Measurements from ENCODE around the gene IL1R2.
"Not testable (repeated sequence)": the region's sequence is repeated elsewhere in the genome, so short reads cannot be mapped to it uniquely, and the experiment has no call there.

The IL1R2 gene

DNA sequence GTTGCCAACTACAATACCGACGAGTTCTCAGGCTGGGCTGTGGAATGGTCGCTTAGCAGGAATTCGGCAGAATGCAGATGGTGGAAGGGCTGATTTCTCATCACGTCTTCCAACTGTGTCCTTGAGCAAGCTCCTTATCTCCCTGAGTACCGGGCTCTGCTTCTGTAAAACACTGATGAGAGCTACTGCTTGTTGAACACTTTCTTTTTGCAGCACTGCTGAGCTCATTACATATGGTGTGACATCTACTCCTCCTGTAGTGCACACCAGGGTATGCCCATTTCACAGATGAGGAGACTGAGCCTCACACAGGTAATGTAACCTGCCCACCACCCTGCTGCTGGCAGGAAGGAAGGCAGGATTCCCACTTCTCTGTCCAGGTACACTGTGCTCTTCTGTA is 8.3 kb downstream of the IL1R2 start:
- no peak for DNase-seq (ENCODE audit: low read depth in 2 of 2)

- peak in 1 of 2 donors; percentile 17 for DNase-seq (ENCODE audit: low read depth in 2 of 2)
These were observed 9.3 kb downstream of the IL1R2 start for GRCh38 chr2:102000813-102001766.

DNA sequence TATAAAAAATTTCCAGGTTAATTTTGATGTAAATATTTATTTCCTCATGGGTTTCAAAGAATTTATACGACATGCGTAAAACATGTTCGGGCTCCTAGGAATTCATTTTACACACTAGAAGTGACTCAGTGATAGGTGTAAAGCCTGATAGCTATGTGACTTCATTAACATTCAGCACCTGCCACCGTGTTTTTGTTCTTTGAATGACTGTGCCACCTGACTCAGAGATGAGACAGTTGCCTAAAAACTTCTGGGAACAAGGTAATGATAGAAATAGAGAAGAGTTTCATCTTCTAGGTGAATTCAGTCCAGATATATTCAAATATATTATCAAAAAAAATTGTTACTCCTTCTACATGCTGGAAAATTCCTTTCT is 10.0 kb downstream of the IL1R2 start:
- DNase-seq (ENCODE audit: low read depth in 2 of 2) = peak in 1 of 2 donors; percentile 41

GRCh38 chr2:102002228-102002627 is 10.5 kb downstream of the IL1R2 start:
- no peak for DNase-seq (ENCODE audit: low read depth in 2 of 2)

DNA sequence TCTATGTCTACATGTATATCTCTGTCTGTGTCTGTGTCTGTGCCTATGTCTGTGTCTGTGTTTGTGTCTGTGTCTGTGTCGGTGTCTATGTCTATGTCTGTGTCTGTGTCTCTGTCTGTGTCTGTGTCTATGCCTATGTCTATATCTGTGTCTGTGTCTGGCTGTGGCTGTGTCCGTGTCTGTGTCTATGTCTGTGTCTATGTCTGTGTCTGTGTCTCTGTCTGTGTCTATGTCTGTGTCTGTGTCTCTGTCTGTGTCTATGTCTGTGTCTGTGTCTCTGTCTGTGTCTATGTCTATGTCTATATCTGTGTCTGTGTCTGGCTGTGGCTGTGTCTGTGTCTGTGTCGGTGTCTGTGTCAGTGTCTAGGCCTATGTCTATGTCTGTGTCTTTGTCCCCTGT is 11.1 kb downstream of the IL1R2 start:
- not testable (repeated sequence) for DNase-seq (ENCODE audit: low read depth in 2 of 2)

DNA sequence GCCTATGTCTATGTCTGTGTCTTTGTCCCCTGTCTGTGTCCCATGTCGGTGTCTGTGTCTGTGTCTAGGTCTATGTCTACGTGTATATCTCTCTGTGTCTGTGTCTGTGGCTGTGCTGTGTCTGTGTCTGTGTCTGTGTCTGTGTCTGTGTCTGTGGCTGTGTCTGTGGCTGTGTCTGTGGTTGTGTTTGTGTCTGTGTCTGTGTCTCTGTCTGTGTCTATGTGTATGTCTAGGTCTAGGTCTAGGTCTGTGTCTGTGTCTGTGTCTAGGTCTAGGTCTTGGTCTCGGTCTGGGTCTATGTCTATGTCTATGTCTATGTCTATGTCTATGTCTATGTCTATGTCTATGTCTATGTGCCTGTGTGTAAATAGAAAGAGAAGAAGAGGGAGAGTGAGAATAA is 11.9 kb downstream of the IL1R2 start:
- DNase-seq (ENCODE audit: low read depth in 2 of 2) = no peak

DNA sequence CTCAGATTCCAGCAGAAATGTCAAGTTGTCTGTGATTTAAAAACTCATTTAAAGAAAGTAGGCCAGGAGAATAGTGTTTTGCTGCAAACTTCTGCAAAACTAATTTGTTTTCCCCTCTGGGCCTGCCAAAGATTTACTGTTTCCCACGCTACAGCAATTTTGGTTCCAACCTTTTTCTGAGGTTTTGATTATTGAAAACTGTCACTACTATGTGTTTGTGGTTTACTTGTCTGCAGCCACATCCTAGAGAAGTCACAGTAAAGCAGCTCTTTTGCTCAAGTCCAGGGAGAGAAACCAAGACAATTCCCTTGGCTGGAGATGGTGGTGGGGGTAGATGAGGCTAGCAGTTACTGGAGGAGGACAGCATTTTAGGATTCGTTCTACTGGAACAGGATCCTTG is 12.8 kb downstream of the IL1R2 start:
- no peak for DNase-seq (ENCODE audit: low read depth in 2 of 2)

DNA sequence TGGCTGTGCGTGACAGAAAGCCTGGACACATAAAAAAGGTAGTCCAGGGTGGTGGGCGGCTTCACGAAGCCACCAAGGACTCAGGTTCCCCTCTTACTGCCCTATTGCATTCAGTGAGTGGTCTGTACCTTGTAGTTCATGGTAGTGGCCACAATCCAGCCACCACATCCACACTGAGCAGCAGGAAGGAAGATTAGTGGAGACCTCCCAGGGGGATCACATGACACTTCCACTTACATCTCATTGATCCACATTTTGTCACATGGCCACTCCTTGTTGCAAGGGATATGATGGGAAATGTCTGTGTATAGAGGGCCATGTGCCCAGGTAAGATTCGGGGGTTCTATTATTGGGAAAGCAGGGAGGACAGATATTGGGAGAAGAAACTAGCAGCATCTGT is 13.7 kb downstream of the IL1R2 start:
- no peak for DNase-seq (ENCODE audit: low read depth in 2 of 2)

GRCh38 chr2:102005989-102006885 is 14.5 kb downstream of the IL1R2 start:
- no peak for DNase-seq (ENCODE audit: low read depth in 2 of 2)

DNA sequence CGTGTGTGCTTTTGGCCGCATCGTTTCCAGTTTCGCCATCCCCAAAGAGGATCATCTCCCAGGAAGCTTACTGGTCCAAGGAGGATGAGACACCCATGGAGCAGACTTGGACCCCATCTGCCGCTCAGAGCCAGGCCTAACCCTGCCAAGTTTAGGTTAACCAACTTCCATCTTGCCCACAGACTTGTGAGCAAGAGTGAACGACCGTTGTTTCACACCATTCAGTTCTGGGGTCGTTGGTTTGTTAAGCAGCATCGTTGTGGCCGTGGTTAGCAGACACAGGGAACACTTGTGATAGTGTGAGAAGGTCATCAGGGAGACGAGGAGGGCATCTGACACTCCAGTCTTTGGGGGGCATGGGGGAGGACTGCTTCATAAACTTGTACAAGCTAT is 15.1 kb downstream of the IL1R2 start:
- DNase-seq (ENCODE audit: low read depth in 2 of 2) = no peak

- no peak for DNase-seq (ENCODE audit: low read depth in 2 of 2)
These were observed 16.7 kb downstream of the IL1R2 start for GRCh38 chr2:102008490-102008889.

GRCh38 chr2:102009557-102009956 is 17.8 kb downstream of the IL1R2 start:
- DNase-seq (ENCODE audit: low read depth in 2 of 2) = no peak

- DNase-seq (ENCODE audit: low read depth in 2 of 2) = no peak
These were observed 19.1 kb downstream of the IL1R2 start for GRCh38 chr2:102010902-102011301.

- no peak for DNase-seq (ENCODE audit: low read depth in 2 of 2)
These were observed 20.4 kb downstream of the IL1R2 start for GRCh38 chr2:102012061-102012614.

DNA sequence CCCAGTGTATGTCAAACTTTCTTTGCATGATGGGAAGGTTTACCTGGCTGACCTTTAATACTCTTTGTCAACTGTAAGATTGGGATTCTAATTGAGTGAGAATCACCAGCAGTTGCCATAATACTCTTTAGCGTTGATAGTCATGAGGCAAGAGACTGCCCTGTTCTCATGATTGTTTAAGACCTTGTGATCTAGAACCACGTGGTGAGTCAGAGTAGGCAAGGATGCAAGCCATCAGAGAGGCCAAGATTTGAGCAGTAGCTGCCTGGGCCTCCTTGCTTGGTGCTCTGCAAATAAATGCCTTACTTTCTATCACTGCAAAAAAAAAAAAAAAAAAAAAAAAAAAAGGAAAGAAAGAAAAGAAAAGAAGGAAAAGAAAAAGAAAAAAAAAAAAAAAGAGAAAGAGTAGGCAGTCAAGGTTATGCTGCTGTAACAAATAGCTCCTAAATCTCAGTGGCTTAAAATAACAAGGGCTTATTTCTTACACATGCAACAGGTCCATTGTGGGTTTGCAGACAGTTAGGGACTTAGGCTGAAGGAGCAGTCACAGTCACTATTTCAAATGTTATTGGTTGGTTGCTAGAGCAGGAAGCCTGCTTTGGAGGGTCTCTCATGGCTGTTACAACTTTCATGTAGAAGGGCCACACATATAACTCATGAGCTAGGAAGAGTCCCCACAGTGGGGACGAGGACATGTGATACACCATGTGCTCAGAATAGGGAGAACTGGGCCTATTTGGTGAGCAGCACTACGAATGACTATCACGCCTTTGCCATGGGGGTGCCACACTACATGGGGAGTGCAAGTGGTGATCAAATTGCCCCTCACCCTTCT is 21.7 kb downstream of the IL1R2 start:
- DNase-seq (ENCODE audit: low read depth in 2 of 2) = no peak

GRCh38 chr2:102014041-102014345 is 22.2 kb downstream of the IL1R2 start:
- no peak for DNase-seq (ENCODE audit: low read depth in 2 of 2)

GRCh38 chr2:102015399-102015798 is 23.6 kb downstream of the IL1R2 start:
- DNase-seq (ENCODE audit: low read depth in 2 of 2) = no peak

DNA sequence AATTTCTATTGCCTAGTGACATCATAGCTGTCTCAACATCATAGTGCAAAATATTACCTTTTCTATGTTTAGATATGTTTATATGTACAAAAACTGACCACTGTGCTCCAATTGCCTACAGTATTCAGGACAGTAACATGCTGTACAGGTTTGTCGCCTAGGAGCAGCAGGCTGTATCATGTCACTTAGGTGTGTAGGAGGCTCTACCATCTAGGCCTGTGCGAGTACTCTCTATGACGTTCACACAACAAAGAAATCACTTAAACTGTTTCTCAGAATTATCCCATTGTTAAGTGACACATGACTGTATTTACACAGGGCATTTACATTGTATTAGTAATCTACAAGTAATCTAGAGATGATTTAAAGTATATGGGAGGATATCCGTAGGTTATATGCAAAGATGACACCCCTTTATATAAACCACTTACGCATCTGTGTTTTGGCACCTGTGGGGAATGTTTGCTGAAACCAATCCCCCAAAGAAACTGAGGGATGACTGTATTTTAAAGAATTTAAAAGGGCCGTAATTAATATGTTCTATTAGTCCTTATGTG is 24.7 kb downstream of the IL1R2 start:
- no peak for DNase-seq (ENCODE audit: low read depth in 2 of 2)

GRCh38 chr2:102018823-102019445 is 27.2 kb downstream of the IL1R2 start:
- no peak for DNase-seq (ENCODE audit: low read depth in 2 of 2)

GRCh38 chr2:102020596-102021170 is 28.9 kb downstream of the IL1R2 start:
- DNase-seq (ENCODE audit: low read depth in 2 of 2) = peak; percentile 63 to 75
